Stimulated activated naive B cell treated with anti-CD40 and anti-IgM and Interleukin-4, amounts not matched to agents 10 μg/mL and 1 μg/mL and 100 μg/mL, for 72 hours (primary cell): ENCODE results near the gene NCKAP5.

ENCODE experiments used
- ATAC-seq, 2 donors: fragments of 150-1000 bp; cut with Tn5 transposase; replicated peaks; 2 replicates each; pipeline ENCODE4 v1.10.0; 2021; ENCODE audit warnings: moderate library complexity in 1 of 2
- DNase-seq: peaks from one replicate; pipeline ENCODE4 v3.0.0; 2021
- H3K27ac Mint-ChIP-seq: one replicate; pipeline ENCODE4 v1.8.0; 2022; ENCODE audit warnings: mild to moderate bottlenecking, mixed read lengths
- H3K27me3 Mint-ChIP-seq, 2 donors: one replicate each; pipeline ENCODE4 v1.8.0; 2022; ENCODE audit warnings: mixed read lengths in 2 of 2
- H3K36me3 Mint-ChIP-seq, 2 donors: one replicate each; pipeline ENCODE4 v1.8.0; 2022; ENCODE audit warnings: mixed read lengths in 2 of 2, mild to moderate bottlenecking in 1 of 2
- H3K4me1 Mint-ChIP-seq, 2 donors: one replicate each; pipeline ENCODE4 v1.8.0; 2022; ENCODE audit warnings: mixed read lengths in 2 of 2, mild to moderate bottlenecking in 1 of 2
- H3K4me3 Mint-ChIP-seq, 2 donors: one replicate each; pipeline ENCODE4 v1.8.0; 2022; ENCODE audit warnings: mild to moderate bottlenecking in 2 of 2, mixed read lengths in 2 of 2, moderate library complexity in 1 of 2
- H3K9me3 Mint-ChIP-seq, 2 donors: one replicate each; pipeline ENCODE4 v1.8.0; 2022; ENCODE audit warnings: mixed read lengths in 2 of 2, mild to moderate bottlenecking in 1 of 2

The NCKAP5 gene

DNA sequence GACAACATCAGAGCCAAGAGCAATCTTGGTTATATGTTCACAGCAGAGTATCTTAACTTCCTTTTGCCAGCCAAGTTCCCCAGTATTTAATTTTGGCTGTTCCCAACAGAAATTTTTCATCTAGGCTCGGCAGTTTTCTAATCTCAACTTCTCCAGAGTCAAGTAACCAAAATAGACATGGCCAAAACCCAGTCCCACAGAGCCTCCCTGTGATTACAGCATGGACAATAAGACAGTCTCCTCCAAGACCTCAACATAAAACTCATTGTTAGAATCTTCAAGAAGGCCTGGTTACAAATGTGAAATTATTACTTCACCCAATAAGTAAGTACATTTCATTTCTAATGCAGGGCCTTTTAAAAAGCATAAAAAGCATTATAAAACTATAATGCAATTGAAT lies 445.7 kb downstream of the NCKAP5 start:
- Mint-ChIP-seq H3K27ac (no peak overlapping the region), H3K36me3 (no peaks in the 10 kb centered on the region), H3K4me1 (no peaks in the 10 kb centered on the region), H3K9me3 (no peaks in the 10 kb centered on the region), H3K4me3 (no peak overlapping the region), H3K27me3 (no peaks in the 10 kb centered on the region)
- no peak for DNase-seq
- ATAC-seq = no peak

- no peak overlapping the region for H3K4me3 Mint-ChIP-seq
- H3K27me3 Mint-ChIP-seq = no peaks in the 10 kb centered on the region
- ATAC-seq (no peak), DNase-seq (no peak)
- H3K9me3 Mint-ChIP-seq = no peaks in the 10 kb centered on the region
- H3K27ac Mint-ChIP-seq = no peak overlapping the region
- H3K4me1 Mint-ChIP-seq = no peaks in the 10 kb centered on the region
- H3K36me3 Mint-ChIP-seq = no peaks in the 10 kb centered on the region
Observed at GRCh38 chr2:133120310-133120709, 448.0 kb downstream of the NCKAP5 start.

DNA sequence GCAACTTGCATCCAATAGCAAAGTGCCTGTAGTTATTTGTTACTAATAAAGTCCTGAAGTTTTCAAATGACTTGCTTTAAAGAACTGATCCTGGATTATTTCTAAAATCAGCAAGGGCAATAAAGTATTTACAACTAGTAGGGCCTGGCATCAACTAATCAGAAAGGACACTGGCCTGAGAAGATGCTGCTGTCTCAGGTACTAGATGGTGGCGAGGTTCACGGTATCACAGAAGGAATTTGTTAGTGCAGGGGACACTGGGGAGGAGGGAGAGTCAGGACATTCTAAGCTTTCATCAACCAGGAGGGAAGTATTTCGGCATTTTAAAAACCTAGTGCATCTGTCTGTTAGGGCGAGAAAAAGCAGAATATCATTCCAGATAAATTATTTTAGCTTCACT lies 458.1 kb downstream of the NCKAP5 start:
- Mint-ChIP-seq H3K4me3 (no peak overlapping the region), H3K36me3 (no peaks in the 10 kb centered on the region), H3K27me3 (no peaks in the 10 kb centered on the region), H3K27ac (no peak overlapping the region), H3K9me3 (peaks cover 3 to 7% of the 10 kb centered on the region in 2 donors), H3K4me1 (no peaks in the 10 kb centered on the region)
- ATAC-seq (no peak), DNase-seq (no peak)

GRCh38 chr2:133109772-133110171 lies 458.5 kb downstream of the NCKAP5 start:
- ATAC-seq = no peak
- Mint-ChIP-seq H3K27me3 (no peaks in the 10 kb centered on the region), H3K4me3 (no peak overlapping the region), H3K9me3 (peaks cover 3 to 7% of the 10 kb centered on the region in 2 donors), H3K4me1 (no peaks in the 10 kb centered on the region), H3K27ac (no peak overlapping the region), H3K36me3 (no peaks in the 10 kb centered on the region)
- DNase-seq = no peak

DNA sequence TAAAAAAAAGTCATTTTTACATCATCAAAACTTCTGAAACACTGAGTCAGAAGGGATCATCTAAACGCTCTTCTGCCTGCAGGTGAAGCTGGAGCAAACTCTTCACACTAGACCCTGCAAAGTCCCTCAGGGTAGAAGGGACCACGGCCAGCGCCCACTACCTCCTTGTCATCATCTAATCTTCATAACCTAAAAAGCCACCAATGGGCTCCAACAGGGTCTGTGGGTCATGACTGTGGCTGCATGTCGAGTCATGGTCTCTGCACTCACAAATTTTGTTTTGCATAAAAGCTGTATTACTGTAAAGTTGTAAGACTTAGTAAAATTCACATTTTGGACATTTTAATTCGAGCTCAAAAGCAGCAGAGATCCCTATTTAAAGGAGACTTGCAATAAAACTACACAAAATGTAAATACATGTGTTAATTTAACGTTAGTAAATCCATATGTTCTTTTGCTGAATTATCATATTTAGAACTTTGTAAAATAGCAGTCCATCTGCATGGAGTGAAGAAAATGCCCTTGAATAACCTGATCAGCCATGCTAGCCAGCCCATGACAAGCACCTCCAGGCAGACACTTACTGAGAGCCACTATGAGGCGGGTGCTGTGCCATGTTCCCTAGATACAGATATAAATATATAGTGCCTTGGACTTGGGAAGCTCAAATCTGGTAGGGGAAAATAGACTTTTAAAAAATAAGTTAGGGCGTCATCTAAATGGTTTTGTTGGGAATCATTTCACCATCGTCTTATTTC lies 461.0 kb downstream of the NCKAP5 start:
- no peak overlapping the region for H3K4me3 Mint-ChIP-seq
- ATAC-seq (no peak), DNase-seq (no peak)
- H3K27me3 Mint-ChIP-seq = no peaks in the 10 kb centered on the region
- H3K27ac Mint-ChIP-seq = no peak overlapping the region
- H3K4me1 Mint-ChIP-seq = no peaks in the 10 kb centered on the region
- peaks cover 3 to 7% of the 10 kb centered on the region in 2 donors for H3K9me3 Mint-ChIP-seq
- H3K36me3 Mint-ChIP-seq = no peaks in the 10 kb centered on the region

DNA sequence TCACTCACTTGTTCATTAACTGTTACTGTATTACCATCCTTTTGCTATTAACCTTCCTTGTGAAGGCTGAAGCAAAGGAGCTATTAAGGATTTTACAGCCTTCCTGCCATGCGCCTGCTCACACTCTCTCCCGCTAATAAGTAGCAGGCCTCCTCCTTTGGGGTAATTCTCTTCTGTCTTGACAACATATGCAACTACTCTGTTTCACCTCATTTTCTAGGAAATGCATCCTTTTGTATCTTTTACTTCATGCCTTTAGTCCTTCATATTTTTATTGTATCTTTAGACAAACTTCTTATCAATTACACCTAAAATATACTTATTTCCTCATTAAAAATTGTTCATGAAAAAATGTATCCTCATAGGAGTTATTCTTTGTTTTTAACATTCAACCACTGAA lies 463.4 kb downstream of the NCKAP5 start:
- DNase-seq (no peak), ATAC-seq (no peak)
- Mint-ChIP-seq H3K4me3 (no peak overlapping the region), H3K36me3 (no peaks in the 10 kb centered on the region), H3K27ac (no peak overlapping the region), H3K27me3 (no peaks in the 10 kb centered on the region), H3K9me3 (peaks cover 0 to 1% of the 10 kb centered on the region in 2 donors), H3K4me1 (no peaks in the 10 kb centered on the region)

GRCh38 chr2:133098787-133099186 lies 469.5 kb downstream of the NCKAP5 start:
- no peak for DNase-seq
- peaks cover 0 to 1% of the 10 kb centered on the region in 2 donors for H3K9me3 Mint-ChIP-seq
- no peak overlapping the region for H3K27ac Mint-ChIP-seq
- no peaks in the 10 kb centered on the region for H3K4me1 Mint-ChIP-seq
- no peak overlapping the region for H3K4me3 Mint-ChIP-seq
- no peak for ATAC-seq
- no peaks in the 10 kb centered on the region for H3K27me3 Mint-ChIP-seq
- H3K36me3 Mint-ChIP-seq = no peaks in the 10 kb centered on the region

DNA sequence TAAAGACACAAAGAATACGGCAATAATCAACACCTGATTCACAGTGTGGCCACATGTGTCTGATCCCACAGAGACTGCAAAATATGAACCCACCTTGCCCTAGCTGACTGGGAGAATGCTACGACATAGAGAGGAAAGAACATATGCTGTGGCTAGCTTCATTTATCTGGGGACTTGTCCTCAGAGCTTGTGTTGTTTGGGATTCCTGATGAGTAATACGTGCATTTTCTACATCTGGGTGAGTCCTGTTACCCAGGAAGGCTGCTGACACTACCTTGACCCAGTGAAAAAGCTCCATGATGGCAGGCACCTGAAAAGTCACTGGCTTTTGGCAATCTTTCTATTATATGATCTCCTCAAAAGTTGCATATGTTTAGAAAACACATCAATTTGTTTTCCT lies 470.6 kb downstream of the NCKAP5 start:
- Mint-ChIP-seq H3K27me3 (no peaks in the 10 kb centered on the region), H3K4me3 (no peak overlapping the region), H3K36me3 (no peaks in the 10 kb centered on the region), H3K27ac (no peak overlapping the region), H3K9me3 (peaks cover 0 to 1% of the 10 kb centered on the region in 2 donors), H3K4me1 (no peaks in the 10 kb centered on the region)
- DNase-seq (no peak), ATAC-seq (no peak)

DNA sequence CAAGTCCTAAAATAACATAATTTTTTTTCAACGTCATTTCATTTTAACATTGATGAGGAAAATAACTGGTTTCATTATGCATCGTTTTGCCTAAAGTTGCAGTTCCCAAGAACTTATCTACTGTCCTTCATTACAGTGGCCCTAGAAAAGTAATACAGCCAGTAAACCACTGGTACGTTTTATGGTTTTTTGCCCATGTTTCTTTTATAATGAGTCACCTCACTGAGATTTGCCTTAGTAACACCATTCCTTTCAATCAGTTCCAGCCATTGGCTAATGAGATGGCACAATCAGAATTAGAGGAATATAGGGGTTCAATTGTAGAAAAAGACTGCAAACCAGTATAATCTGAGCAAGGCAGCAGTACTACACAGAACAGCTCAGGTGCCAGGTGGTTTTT lies 475.7 kb downstream of the NCKAP5 start:
- H3K27me3 Mint-ChIP-seq = no peaks in the 10 kb centered on the region
- DNase-seq = no peak
- no peak overlapping the region for H3K4me3 Mint-ChIP-seq
- H3K27ac Mint-ChIP-seq = no peak overlapping the region
- no peaks in the 10 kb centered on the region for H3K36me3 Mint-ChIP-seq
- H3K4me1 Mint-ChIP-seq = no peaks in the 10 kb centered on the region
- no peak for ATAC-seq
- peaks cover 0 to 5% of the 10 kb centered on the region in 2 donors for H3K9me3 Mint-ChIP-seq

DNA sequence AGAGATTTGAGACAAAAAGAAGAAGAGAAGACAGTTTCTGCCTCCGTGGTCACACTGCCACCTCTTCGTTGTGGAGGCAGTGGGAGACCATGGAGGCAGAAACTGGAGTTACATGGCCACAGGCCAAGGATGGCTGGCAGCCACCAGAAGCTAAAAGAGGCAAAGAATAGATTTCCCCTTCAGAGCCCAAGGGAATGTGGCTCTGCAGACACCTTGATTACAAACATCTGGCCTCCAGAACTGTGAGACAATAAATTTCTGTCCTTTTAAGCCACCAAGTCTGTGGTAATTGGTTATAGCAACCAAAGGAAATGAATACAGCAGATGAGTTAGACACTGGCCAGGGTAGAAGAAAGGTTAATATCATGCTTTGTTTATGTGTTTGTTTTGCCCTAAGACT lies 477.9 kb downstream of the NCKAP5 start:
- Mint-ChIP-seq H3K36me3 (no peaks in the 10 kb centered on the region), H3K4me3 (no peak overlapping the region), H3K27me3 (no peaks in the 10 kb centered on the region), H3K9me3 (peaks cover 0 to 5% of the 10 kb centered on the region in 2 donors), H3K27ac (no peak overlapping the region), H3K4me1 (no peaks in the 10 kb centered on the region)
- ATAC-seq (no peak), DNase-seq (no peak)

- no peak for DNase-seq
- H3K4me3 Mint-ChIP-seq = no peak overlapping the region
- H3K9me3 Mint-ChIP-seq = peaks cover 0 to 4% of the 10 kb centered on the region in 2 donors
- H3K27me3 Mint-ChIP-seq = no peaks in the 10 kb centered on the region
- ATAC-seq = no peak
- no peaks in the 10 kb centered on the region for H3K36me3 Mint-ChIP-seq
- no peaks in the 10 kb centered on the region for H3K4me1 Mint-ChIP-seq
- no peak overlapping the region for H3K27ac Mint-ChIP-seq
Observed at GRCh38 chr2:133086176-133086575, 482.1 kb downstream of the NCKAP5 start.

- no peak for DNase-seq
- no peaks in the 10 kb centered on the region for H3K4me1 Mint-ChIP-seq
- ATAC-seq = no peak
- no peak overlapping the region for H3K4me3 Mint-ChIP-seq
- H3K36me3 Mint-ChIP-seq = no peaks in the 10 kb centered on the region
- peaks cover 0 to 2% of the 10 kb centered on the region in 2 donors for H3K9me3 Mint-ChIP-seq
- no peak overlapping the region for H3K27ac Mint-ChIP-seq
- no peaks in the 10 kb centered on the region for H3K27me3 Mint-ChIP-seq
Observed at GRCh38 chr2:133085646-133086045, 482.6 kb downstream of the NCKAP5 start.

DNA sequence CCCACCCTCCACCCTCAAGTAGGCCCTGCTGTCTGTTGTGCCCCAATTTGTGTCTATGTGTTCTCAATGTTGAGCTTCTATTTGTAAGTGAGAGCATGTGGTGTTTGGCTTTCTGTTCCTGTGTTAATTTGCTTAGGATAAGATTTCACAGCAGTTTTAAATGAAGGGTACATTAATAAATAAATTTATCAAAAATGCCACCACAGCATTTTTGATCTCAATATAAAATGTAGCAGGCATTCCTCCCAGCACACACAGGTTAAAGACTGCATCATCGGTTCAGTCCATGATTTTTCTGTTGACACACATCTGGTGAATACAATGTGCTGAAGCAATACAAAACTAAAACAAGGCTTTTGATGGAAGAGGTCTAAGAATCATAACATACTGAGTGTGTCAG lies 486.2 kb downstream of the NCKAP5 start:
- Mint-ChIP-seq H3K9me3 (no peaks in the 10 kb centered on the region), H3K27ac (no peak overlapping the region), H3K4me3 (no peak overlapping the region), H3K4me1 (no peaks in the 10 kb centered on the region), H3K36me3 (no peaks in the 10 kb centered on the region), H3K27me3 (no peaks in the 10 kb centered on the region)
- ATAC-seq = no peak
- DNase-seq = no peak

- no peak for ATAC-seq
- Mint-ChIP-seq H3K9me3 (no peaks in the 10 kb centered on the region), H3K27ac (no peak overlapping the region), H3K36me3 (no peaks in the 10 kb centered on the region), H3K27me3 (no peaks in the 10 kb centered on the region), H3K4me3 (no peak overlapping the region), H3K4me1 (no peaks in the 10 kb centered on the region)
- no peak for DNase-seq
Observed at GRCh38 chr2:133080822-133081221, 487.4 kb downstream of the NCKAP5 start.

DNA sequence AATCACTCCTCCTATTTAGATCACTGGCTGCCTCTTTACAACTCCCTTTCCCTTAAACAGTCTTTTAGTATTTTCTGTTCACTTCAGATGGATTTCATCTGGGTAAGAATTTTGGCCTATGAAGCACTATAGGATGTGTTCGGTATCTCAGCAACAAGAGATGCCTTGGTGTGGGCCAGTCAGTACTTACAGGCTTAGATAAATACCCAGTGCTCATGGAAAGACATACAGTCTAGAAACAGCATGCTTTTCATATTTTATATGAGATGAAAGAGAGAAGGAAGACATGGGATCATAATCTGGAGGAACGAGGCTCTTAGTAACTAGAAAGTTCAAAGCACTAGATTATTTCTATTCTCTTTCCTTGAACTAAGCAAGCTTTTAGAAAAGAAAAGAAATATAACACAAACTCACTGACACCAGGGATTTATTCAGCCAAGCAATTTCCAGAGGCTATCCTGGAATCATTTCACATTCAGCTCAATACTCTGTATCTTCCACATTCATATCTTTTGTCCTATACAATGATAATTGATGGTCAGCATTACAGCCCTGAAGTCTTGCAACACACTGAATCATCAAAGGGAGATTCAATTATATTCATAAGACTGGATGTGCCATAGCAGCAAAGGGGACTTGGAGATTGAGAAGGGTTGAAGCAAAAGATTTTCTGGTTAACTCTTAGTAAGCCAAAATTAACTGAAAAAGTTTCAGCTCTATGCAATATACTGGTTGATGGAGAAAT lies 489.4 kb downstream of the NCKAP5 start:
- Mint-ChIP-seq H3K9me3 (peaks cover 6% of the 10 kb centered on the region in 2 donors), H3K4me1 (no peaks in the 10 kb centered on the region), H3K27ac (no peak overlapping the region), H3K4me3 (no peak overlapping the region), H3K36me3 (no peaks in the 10 kb centered on the region), H3K27me3 (no peaks in the 10 kb centered on the region)
- ATAC-seq (no peak), DNase-seq (no peak)
